ENCODE results near the gene PPP1R14C.

GRCh38 chr6:150142670-150143515 lies at the start of gene PPP1R14C:
- no peak for TF ChIP-seq POLR2AphosphoS5 (IDR thresholded peaks at IDR 0.05; ENCODE audit: borderline replicate concordance, low read depth, low read length)
- TF ChIP-seq EZH2 (IDR thresholded peaks at IDR 0.05), result no peak
- no peak for TF ChIP-seq FOXP2 (optimal IDR thresholded peaks at IDR 0.05; ENCODE audit: control extremely low read depth, extremely low read length, insufficient read depth)

Data from SK-N-MC (cell line).